GM18499 (cell line): ENCODE data around the gene CHST2.

Source experiments
- ATAC-seq: cut with Tn5 transposase; IDR thresholded peaks from one replicate; pipeline ENCODE4 v1.9.1; 2021; ENCODE audit warnings: moderate number of reproducible peaks; ENCODE audit not compliant: insufficient read depth, unreplicated experiment

CHST2 gene

GRCh38 chr3:143127801-143128200 is 8.2 kb downstream of the CHST2 start:
- no peak for ATAC-seq

- no peak for ATAC-seq
Measured at GRCh38 chr3:143128227-143128955, 8.8 kb downstream of the CHST2 start.

GRCh38 chr3:143132246-143132980 is 12.8 kb downstream of the CHST2 start:
- no peak for ATAC-seq

- ATAC-seq, result no peak
Measured at GRCh38 chr3:143134471-143134870, 14.9 kb downstream of the CHST2 start.

GRCh38 chr3:143135150-143135549 is 15.6 kb downstream of the CHST2 start:
- ATAC-seq, result no peak

GRCh38 chr3:143137435-143138036 is 18.0 kb downstream of the CHST2 start:
- ATAC-seq, result no peak

- no peak for ATAC-seq
Measured at GRCh38 chr3:143138953-143139352, 19.4 kb downstream of the CHST2 start.

GRCh38 chr3:143139762-143140161 is 20.2 kb downstream of the CHST2 start:
- no peak for ATAC-seq

- no peak for ATAC-seq
Measured at GRCh38 chr3:143140550-143140949, 21.0 kb downstream of the CHST2 start.

- no peak for ATAC-seq
Measured at GRCh38 chr3:143142354-143142753, 22.8 kb downstream of the CHST2 start.

GRCh38 chr3:143145906-143146305 is 26.3 kb downstream of the CHST2 start:
- ATAC-seq, result no peak

GRCh38 chr3:143146486-143147274 is 27.1 kb downstream of the CHST2 start:
- no peak for ATAC-seq

GRCh38 chr3:143147707-143148106 is 28.1 kb downstream of the CHST2 start:
- no peak for ATAC-seq

GRCh38 chr3:143150071-143150470 is 30.5 kb downstream of the CHST2 start:
- ATAC-seq, result no peak

GRCh38 chr3:143151004-143151731 is 31.6 kb downstream of the CHST2 start:
- ATAC-seq, result no peak

- no peak for ATAC-seq
Measured at GRCh38 chr3:143152043-143152442, 32.5 kb downstream of the CHST2 start.

- ATAC-seq, result no peak
Measured at GRCh38 chr3:143155756-143156155, 36.2 kb downstream of the CHST2 start.

- peak; percentile 80 for ATAC-seq
Measured at GRCh38 chr3:143158014-143158988, 38.7 kb downstream of the CHST2 start.

- ATAC-seq, result no peak
Measured at GRCh38 chr3:143160437-143160836, 40.9 kb downstream of the CHST2 start.
